GM19023 (cell line): ENCODE measurements around the gene STAG3.
"Not testable (repeated sequence)": the region's sequence is repeated elsewhere in the genome, so short reads cannot be mapped to it uniquely, and the experiment has no call there.

Source experiments
- ATAC-seq: cut with Tn5 transposase; IDR thresholded peaks from one replicate; pipeline ENCODE4 v1.9.1; 2021; ENCODE audit warnings: mild to moderate bottlenecking, moderate library complexity; ENCODE audit not compliant: unreplicated experiment

Gene STAG3

GRCh38 chr7:100210805-100211204 lies 33.1 kb downstream of the STAG3 start:
- no peak for ATAC-seq

DNA sequence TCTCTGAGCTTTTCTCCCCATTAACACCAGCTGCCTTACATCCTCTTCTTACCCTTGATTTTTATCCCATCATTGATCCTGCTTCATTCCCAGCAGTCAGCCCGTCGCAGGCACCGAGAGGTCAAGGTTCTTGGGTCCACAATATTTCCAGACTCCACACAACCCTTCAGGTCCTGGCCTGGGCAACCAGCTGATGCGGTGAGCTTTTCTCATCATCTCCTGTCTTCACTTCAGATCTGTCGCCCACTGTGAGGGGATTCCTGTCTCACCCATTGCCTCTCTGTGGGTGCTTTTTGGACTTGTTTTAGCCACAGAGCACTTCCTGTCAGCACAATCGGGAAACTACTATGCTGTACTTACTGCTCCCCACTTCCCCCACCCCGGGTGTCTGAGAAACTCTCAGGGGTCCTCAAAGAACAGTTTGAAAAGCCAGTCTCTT lies 33.6 kb downstream of the STAG3 start:
- ATAC-seq: no peak

GRCh38 chr7:100212631-100213286 lies 35.0 kb downstream of the STAG3 start:
- no peak for ATAC-seq

DNA sequence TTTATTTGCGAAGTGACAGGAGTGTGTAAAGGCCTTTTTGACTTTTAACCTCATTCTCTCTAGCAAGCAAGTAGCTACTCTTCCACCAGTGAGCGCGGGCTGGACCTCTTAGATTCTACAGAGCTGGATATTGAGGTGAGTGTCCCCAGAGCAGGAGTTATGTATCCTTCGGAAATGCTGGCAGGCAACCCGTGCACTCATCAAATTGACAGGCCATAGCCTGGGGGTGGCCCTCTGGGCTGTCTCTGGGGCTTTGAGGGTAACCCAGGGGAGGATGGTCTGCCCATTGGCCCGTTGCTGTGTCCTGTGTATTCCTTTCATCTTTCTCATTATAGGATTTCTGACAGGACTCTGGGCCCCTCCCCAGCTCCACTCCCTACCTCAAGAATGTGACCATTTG lies 36.0 kb downstream of the STAG3 start:
- ATAC-seq: no peak

DNA sequence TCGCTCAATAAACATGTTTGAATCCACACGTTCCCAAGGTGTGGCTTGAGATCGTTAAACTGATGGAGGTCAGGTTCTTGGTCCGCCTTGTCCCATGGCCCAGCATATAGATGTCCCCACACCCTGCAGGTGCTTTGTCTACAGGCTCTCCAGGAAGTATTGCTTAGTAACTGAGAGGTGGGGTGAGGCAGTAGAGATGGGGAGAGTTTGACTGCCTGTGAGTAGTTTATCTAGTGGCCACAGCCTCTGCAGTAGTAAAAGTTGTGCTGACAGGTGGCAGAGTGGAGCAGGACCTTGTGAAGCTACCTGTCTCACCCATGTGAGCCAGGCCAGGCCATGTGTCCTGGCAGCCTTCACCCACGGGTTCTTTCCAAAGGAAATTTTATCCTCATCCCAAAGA lies 36.6 kb downstream of the STAG3 start:
- not testable (repeated sequence) for ATAC-seq

GRCh38 chr7:100215895-100216294 lies 38.2 kb downstream of the STAG3 start:
- no peak for ATAC-seq

GRCh38 chr7:100217934-100218333 lies 40.2 kb downstream of the STAG3 start:
- ATAC-seq: peak; percentile 5

- ATAC-seq: no peak
Observed at GRCh38 chr7:100219271-100219737, 41.6 kb downstream of the STAG3 start.

GRCh38 chr7:100219801-100220585 lies 42.3 kb downstream of the STAG3 start, which contains the start of gene PVRIG:
TSS of gene PVRIG (plus strand) at chr7:100219949. CDS start at chr7:100219971, 22 bp downstream.
- ATAC-seq: not testable (repeated sequence)

- no peak for ATAC-seq
Observed at GRCh38 chr7:100220586-100221230, 43.0 kb downstream of the STAG3 start.

- ATAC-seq: peak; percentile 51
Observed at GRCh38 chr7:100221231-100221718, 43.6 kb downstream of the STAG3 start.

DNA sequence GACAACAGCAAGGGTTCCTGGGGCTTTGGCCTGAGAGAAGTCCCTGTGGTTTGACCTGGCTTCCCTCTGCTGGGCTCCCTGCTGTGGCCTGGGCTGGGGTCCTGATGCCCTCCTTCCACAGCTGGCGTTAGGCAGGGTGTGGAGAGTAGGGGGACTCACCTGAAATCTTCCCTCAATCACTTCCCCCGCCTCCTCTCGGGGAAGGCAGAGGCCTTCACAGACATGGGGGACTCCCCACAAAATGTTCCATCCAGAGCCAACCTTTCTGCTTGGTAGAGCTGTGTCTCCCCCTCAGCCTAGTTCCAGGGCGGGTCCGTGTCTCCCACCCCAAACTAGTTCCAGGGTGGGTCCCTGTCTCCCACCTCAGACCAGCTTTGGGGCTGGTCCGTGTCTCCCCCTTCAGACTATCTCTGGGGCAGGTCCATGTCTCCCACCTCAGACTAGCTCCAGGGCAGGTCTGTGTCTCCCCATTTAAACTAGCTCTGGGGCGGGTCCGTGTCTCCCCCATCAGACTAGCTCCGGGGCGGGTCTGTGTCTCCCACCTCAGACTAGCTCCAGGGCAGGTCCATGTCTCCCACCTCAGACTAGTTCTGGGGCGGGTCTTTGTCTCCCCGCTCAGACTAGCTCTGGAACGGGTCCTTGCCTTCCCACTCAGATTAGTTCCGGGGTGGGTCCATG lies 44.2 kb downstream of the STAG3 start:
- ATAC-seq: no peak

- no peak for ATAC-seq
Observed at GRCh38 chr7:100222445-100223132, 44.9 kb downstream of the STAG3 start.

DNA sequence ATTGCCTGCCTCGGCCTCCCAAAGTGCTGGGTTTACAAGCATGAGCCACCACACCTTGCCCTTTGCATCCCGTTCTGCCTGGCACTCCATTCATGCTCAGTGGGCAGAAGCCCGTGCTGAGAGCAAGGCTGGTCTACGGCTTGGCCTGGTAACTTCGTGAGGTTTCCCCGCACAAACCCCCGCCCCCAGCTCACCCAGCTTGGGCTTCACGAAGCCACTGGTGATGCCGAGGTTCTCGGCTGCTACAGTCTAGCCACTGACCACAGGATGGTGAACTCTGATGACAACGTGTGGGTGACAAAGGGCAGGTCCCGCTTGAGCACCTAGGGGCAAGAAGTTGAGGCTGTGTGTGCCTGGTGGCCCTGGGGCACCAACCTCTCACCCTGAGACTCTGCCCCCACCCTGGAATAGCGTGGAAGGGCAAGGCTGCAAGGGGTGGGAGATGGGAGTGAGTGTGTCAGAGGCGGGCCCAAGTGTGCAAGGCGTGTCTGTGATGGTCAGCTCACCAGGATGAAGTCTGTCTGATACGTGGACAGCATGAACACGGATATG lies 45.7 kb downstream of the STAG3 start:
- not testable (repeated sequence) for ATAC-seq

DNA sequence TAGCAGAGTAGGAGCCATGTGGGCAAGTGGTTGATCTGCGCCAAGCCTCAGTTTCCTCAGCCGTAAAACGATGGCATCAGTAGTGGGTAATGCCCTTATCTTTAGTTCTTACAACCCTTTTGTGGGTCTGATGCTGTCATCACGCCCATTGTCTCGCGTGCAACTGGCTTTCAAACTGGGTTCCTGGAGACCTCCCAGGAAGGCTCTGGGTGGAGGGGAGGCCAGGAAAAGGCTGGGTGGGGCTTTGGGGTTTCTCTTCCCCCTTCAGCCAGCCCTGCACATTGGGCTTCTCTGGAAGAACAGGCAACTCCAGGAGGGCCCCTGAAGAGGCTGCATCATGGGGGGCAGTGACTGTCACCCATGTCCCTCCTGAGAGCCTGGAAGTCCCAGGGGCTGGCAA lies 47.2 kb downstream of the STAG3 start:
- not testable (repeated sequence) for ATAC-seq

- ATAC-seq: not testable (repeated sequence)
Observed at GRCh38 chr7:100234660-100235317, 57.1 kb downstream of the STAG3 start.

- ATAC-seq: not testable (repeated sequence)
Observed at GRCh38 chr7:100239975-100240374, 62.3 kb downstream of the STAG3 start.

GRCh38 chr7:100243385-100243784 lies 65.7 kb downstream of the STAG3 start:
- ATAC-seq: not testable (repeated sequence)

GRCh38 chr7:100244988-100245605 lies 67.4 kb downstream of the STAG3 start:
- ATAC-seq: not testable (repeated sequence)
